Fibroblast of mammary gland (primary cell): ENCODE measurements around the gene ARRB2.
A peak's percentile ranks its signal among the peaks of the same experiment; 100 is the strongest.

Source experiments
- DNase-seq: peaks from one replicate; pipeline ENCODE4 v3.0.0-alpha.2; 2010; ENCODE audit warnings: low read depth
- H3K4me3 ChIP-seq: 2 replicates; pipeline ENCODE4 v1.5.1; 2011; ENCODE audit warnings: low read depth, mild to moderate bottlenecking, low read length, moderate library complexity; ENCODE audit not compliant: control insufficient read depth
- TF ChIP-seq, protein P1 (sequence below): conservative IDR thresholded peaks from 2 replicates; pipeline ENCODE4 v1.5.1; 2011; ENCODE audit warnings: low read depth, low read length, inconsistent platforms; ENCODE audit not compliant: control insufficient read depth, insufficient read depth

Gene ARRB2

DNA sequence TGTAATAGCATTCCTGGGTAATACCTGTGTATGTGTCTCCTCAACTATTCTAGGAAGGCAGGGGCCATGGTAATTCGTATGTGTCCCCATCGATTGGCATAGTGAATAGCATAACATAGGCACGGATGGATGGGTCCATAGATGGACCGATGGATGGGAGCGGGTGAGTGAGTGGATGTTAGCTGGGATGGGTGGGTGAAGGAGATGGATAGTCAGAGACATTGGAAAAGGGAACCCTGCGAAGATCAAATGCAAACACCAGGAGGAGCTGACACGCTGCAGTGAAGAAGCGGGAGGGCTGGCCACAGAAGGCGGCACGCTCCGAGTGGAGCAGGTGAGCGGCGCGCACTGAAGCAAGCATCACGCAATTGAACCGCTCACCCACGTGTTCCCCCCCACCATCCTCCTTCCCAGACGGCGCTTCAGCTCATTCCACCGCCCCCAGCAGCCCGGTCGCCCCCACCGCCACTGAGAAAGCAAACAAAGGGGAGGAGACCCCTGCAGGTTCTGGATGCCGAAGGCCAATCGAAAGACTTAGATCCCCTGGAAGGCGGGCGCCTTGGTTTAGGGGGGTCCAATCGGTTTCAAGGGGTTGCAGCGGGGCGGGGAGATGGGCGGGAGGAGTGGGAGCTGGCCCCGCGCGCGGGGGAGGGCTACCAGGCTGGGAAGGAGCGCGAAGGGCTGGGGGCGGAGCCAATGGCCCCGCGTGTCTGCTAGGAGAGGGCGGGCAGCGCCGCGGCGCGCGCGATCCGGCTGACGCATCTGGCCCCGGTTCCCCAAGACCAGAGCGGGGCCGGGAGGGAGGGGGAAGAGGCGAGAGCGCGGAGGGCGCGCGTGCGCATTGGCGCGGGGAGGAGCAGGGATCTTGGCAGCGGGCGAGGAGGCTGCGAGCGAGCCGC, at the start of gene ARRB2:
Gene ARRB2 (plus strand): TSS at position 839 of the 899 bp plus-strand sequence. CDS start 90 bp downstream, outside the sequence.
- TF ChIP-seq, protein P1, sequence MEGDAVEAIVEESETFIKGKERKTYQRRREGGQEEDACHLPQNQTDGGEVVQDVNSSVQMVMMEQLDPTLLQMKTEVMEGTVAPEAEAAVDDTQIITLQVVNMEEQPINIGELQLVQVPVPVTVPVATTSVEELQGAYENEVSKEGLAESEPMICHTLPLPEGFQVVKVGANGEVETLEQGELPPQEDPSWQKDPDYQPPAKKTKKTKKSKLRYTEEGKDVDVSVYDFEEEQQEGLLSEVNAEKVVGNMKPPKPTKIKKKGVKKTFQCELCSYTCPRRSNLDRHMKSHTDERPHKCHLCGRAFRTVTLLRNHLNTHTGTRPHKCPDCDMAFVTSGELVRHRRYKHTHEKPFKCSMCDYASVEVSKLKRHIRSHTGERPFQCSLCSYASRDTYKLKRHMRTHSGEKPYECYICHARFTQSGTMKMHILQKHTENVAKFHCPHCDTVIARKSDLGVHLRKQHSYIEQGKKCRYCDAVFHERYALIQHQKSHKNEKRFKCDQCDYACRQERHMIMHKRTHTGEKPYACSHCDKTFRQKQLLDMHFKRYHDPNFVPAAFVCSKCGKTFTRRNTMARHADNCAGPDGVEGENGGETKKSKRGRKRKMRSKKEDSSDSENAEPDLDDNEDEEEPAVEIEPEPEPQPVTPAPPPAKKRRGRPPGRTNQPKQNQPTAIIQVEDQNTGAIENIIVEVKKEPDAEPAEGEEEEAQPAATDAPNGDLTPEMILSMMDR, result peak; percentile 58
- H3K4me3 ChIP-seq, result peak within 1 kb of the TSS; percentile 61
- peak; percentile 97 for DNase-seq

DNA sequence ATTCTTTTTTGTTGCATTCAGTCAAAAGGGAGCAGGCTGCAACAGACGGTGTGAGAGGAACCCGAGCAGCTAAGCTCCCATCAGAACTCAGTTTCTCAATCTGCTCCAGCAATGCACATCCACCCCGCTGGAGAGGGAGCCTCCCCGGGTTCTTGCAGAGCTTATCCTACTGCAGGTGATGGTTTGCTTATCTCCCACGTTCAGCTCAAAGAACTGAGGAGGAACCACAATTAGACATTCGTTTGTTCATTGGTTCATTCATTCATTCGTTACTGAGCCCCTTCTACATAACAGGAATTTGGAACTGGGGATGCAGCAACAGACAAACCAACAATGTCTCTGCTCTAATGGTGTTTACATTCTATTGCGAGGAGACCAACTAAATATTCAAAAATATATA, 46.7 kb upstream of the ARRB2 start:
- TF ChIP-seq, protein P1, result no peak
- DNase-seq, result no peak
- no peak overlapping the region for H3K4me3 ChIP-seq

DNA sequence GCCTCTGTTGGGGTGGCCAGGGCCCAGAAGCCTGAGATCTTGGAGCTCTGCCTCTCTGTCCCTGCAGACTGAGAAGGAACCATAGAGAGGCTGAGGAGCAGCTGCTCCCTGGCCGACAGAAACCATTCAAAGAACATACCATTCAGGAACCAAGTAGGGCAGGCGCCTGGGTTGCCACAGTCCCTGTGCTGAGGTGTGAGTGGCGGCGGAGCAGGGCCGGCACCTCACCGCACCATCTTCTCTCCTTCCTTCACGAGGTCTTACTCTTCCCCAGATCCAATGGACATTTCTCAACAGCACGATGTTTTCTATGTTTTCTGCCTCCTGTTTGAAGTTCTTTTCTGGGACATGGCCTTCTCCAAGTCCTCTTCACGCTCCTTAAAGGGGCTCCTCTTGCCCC, 46.2 kb upstream of the ARRB2 start:
- TF ChIP-seq, protein P1, result no peak
- no peak for DNase-seq
- H3K4me3 ChIP-seq, result no peak overlapping the region

DNA sequence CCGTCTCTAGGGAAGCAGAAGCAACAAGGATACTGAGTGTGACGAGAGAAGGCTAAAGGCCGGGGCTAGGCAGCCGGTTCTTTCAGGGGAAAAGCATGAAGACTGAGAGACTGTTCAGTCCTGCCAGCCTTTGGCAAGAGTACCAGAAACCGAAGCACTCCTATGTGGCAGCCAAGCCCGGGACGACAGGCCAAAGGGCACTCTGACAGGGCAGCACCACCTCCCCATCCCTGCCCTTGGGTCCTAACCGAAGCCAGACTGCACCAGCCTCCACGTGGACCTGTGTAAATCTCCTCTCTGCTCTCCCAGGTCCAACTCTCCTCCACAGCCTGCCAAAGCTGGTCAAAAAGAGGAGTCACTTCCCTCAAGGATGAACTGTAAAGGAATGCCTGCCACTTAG, 45.4 kb upstream of the ARRB2 start:
- DNase-seq, result no peak
- TF ChIP-seq, protein P1, result no peak
- H3K4me3 ChIP-seq, result no peak overlapping the region

DNA sequence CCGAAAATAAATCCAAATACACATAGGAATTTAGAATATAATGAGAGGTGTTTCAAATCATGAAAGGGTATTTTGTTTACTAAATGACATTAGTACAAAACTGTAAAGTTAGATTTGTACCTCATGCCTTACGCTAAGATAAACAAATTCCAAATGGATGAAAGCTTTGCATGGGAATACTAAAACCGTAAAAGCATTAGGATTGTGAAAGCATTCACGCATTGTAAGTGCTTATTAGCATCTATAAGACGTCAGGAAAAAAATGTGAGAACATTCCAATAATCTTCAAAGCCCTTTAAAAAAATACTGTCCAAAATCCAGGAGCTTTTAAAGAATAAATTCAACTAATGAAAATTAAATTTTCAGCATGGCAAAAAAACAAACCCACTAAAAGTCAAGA, 44.1 kb upstream of the ARRB2 start:
- H3K4me3 ChIP-seq, result no peak overlapping the region
- TF ChIP-seq, protein P1, result no peak
- no peak for DNase-seq

DNA sequence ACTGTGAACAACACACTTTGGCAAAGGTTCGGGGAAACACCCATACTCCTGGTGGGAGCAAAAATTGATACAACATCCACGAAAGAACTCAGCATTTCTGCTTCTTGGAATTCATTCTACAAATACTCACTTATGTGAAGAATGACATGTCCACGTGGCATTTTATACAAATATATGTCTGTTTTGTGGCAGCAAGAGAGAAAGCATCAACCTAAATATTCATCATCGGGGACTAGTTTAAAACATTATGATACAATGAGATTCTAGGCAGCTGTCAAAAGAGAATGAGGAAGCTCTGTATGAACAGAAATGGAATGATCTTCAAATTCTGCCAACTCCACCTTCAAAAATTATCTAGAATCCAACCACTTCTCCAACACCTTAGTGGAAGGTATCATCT, 43.3 kb upstream of the ARRB2 start:
- no peak overlapping the region for H3K4me3 ChIP-seq
- DNase-seq, result no peak
- TF ChIP-seq, protein P1, result no peak
